ENCODE results near the gene F12.

- TF ChIP-seq FOXA1 (IDR thresholded peaks at IDR 0.05) (no peak), CTBP1 (IDR thresholded peaks at IDR 0.05; ENCODE audit: borderline replicate concordance) (no peak)
These were observed 18.7 kb downstream of the F12 start for GRCh38 chr5:177390363-177391300.
